ENCODE data around the gene PIH1D1. TPM values are rescaled to one million over a fixed set of nuclear protein-coding genes. Genes with fewer than 3 reads are reported as not detected.
"Not testable (repeated sequence)": the region's sequence is repeated elsewhere in the genome, so short reads cannot be mapped to it uniquely, and the experiment has no call there.

Gene PIH1D1
- total and polyA plus RNA-seq, 8 donors: 58.9 to 193 (median 87.5) TPM

GRCh38 chr19:49445997-49446396, 5.6 kb downstream of the PIH1D1 start:
- intact Hi-C loops (cut with DNase I; ENCODE audit: low total_unique reads): no loop called here
- no peak for DNase-seq
- TF ChIP-seq POLR2AphosphoS5 (IDR thresholded peaks at IDR 0.05): no peak
- TF ChIP-seq EP300 (IDR thresholded peaks at IDR 0.05): no peak
- TF ChIP-seq, protein P1, sequence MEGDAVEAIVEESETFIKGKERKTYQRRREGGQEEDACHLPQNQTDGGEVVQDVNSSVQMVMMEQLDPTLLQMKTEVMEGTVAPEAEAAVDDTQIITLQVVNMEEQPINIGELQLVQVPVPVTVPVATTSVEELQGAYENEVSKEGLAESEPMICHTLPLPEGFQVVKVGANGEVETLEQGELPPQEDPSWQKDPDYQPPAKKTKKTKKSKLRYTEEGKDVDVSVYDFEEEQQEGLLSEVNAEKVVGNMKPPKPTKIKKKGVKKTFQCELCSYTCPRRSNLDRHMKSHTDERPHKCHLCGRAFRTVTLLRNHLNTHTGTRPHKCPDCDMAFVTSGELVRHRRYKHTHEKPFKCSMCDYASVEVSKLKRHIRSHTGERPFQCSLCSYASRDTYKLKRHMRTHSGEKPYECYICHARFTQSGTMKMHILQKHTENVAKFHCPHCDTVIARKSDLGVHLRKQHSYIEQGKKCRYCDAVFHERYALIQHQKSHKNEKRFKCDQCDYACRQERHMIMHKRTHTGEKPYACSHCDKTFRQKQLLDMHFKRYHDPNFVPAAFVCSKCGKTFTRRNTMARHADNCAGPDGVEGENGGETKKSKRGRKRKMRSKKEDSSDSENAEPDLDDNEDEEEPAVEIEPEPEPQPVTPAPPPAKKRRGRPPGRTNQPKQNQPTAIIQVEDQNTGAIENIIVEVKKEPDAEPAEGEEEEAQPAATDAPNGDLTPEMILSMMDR (IDR thresholded peaks at IDR 0.05): no peak
- TF ChIP-seq POLR2A (IDR thresholded peaks at IDR 0.05): no peak
- H3K27me3 ChIP-seq: peaks cover 0 to 21% (median 14%) of the 10 kb centered on the region in 3 donors
- peaks cover 0 to 60% (median 39%) of the 10 kb centered on the region in 4 donors for H3K4me1 ChIP-seq
- no peak overlapping the region for H3K27ac ChIP-seq
- 66 to 95% (median 86%) methylated on average over 3 of the region's 3 CpGs for WGBS, 5 donors
- H3K9me3 ChIP-seq: no peaks in the 10 kb centered on the region
- H3K36me3 ChIP-seq: peaks cover 10 to 43% (median 38%) of the 10 kb centered on the region in 4 donors
- H3K4me3 ChIP-seq: no peak overlapping the region

DNA sequence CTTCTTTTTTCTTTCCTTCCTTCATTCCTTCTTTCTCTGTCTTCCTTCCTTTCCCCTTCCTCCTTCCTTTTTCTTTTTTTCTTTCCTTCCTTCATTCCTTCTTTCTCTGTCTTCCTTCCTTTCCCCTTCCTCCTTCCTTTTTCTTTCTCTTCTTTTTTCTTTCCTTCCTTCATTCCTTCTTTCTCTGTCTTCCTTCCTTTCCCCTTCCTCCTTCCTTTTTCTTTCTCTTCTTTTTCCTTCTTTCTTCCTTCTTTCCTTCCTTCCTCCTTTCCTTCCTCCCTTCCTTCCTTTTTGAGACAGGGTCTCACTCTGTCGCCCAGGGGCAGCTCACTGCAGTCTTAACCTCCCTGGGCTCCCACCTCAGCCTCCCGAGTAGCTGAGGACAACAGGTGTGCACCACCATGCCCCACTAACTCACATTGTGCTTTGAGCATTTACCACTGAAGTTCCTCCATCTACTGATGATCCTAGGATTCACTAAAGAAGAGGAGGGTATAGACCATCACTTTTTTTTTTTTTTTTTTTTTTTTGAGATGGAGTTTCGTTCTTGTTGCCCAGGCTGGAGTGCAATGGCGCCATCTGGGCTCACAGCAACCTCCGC, 7.4 kb downstream of the PIH1D1 start:
- peak overlapping the region in 1 of 4 donors; percentile 70 for H3K4me3 ChIP-seq

GRCh38 chr19:49443366-49444099, 8.1 kb downstream of the PIH1D1 start:
- peak; percentile 95 to 98 for DNase-seq
- intact Hi-C loops (cut with DNase I; ENCODE audit: low total_unique reads): loop anchor here (5.0 kb wide), 1 partner anchor 51 kb away; no protein-coding TSS in a partner anchor
- Histone ChIP-seq H3K36me3 (peaks cover 6 to 28% (median 21%) of the 10 kb centered on the region in 4 donors), H3K27me3 (peaks cover 5 to 46% (median 38%) of the 10 kb centered on the region in 3 donors), H3K4me3 (peak overlapping the region; percentile 54 to 89 (median 66)), H3K27ac (peak overlapping the region; percentile 68 to 89 (median 82)), H3K4me1 (peaks cover 0 to 46% (median 28%) of the 10 kb centered on the region in 4 donors), H3K9me3 (no peaks in the 10 kb centered on the region)
- TF ChIP-seq POLR2A (IDR thresholded peaks at IDR 0.05) (no peak), POLR2AphosphoS5 (IDR thresholded peaks at IDR 0.05) (peak in 1 of 3 donors; percentile 71)
- TF ChIP-seq, protein P1 (IDR thresholded peaks at IDR 0.05): peak in 6 of 7 experiments; percentile 26 to 93 (median 78)
- 0% methylated on average over 36 to 47 of the region's 47 CpGs for WGBS, 5 donors

More for the DNA sequence above, 7.4 kb downstream of the PIH1D1 start:
- H3K4me1 ChIP-seq: peaks cover 0 to 48% (median 29%) of the 10 kb centered on the region in 4 donors
- H3K9me3 ChIP-seq, DNase-seq: not testable (repeated sequence)
- WGBS, 5 donors: 52 to 68% (median 56%) methylated on average over 5 of the region's 5 CpGs
- intact Hi-C loops (cut with DNase I; ENCODE audit: low total_unique reads): loop anchor here (5.0 kb wide), 1 partner anchor 52 kb away; no protein-coding TSS in a partner anchor
- peaks cover 7 to 35% (median 28%) of the 10 kb centered on the region in 4 donors for H3K36me3 ChIP-seq
- peak overlapping the region in 1 of 5 donors; percentile 80 for H3K27ac ChIP-seq
- peaks cover under 1 to 39% (median 32%) of the 10 kb centered on the region in 3 donors for H3K27me3 ChIP-seq

GRCh38 chr19:49442771-49443365, 8.7 kb downstream of the PIH1D1 start:
- peaks cover 0 to 39% (median 27%) of the 10 kb centered on the region in 4 donors for H3K4me1 ChIP-seq
- peak overlapping the region; percentile 54 to 89 (median 66) for H3K4me3 ChIP-seq
- peak; percentile 90 to 95 for DNase-seq
- 1 to 3% (median 1%) methylated on average over 31 to 43 of the region's 43 CpGs for WGBS, 5 donors
- TF ChIP-seq EP300 (IDR thresholded peaks at IDR 0.05) (no peak), POLR2AphosphoS5 (IDR thresholded peaks at IDR 0.05) (no peak), POLR2A (IDR thresholded peaks at IDR 0.05) (no peak)
- TF ChIP-seq, protein P1 (IDR thresholded peaks at IDR 0.05): no peak
- intact Hi-C loops (cut with DNase I; ENCODE audit: low total_unique reads): loop anchor here (5.0 kb wide), 1 partner anchor 51 kb away; no protein-coding TSS in a partner anchor
- H3K27ac ChIP-seq: peak overlapping the region; percentile 68 to 89 (median 82)
- peaks cover 5 to 53% (median 43%) of the 10 kb centered on the region in 3 donors for H3K27me3 ChIP-seq
- H3K9me3 ChIP-seq: no peaks in the 10 kb centered on the region
- peaks cover 6 to 21% (median 17%) of the 10 kb centered on the region in 4 donors for H3K36me3 ChIP-seq
